ENCODE results near the gene CHST2.

DNA sequence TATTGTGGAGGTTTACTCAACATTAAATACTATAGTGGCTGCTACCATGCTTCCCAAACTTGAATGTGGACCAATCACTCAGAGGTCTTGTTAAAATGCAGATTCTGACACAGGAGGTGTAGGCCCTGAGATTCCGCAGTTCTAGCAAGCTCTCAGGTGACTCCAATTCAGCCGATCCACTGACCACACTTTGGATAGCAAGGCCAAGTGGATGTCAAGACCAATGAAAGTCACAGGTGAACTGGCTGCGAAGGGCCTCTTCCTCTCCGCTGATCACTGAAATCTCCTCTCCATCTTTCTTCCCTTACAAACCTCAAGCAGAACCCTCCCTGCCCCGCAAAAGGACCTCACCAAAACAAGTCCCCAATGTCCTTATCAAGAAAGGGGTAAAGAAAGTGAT lies 9.2 kb upstream of the CHST2 start:
- TF ChIP-seq RAD21 (IDR thresholded peaks at IDR 0.05) (no peak), NR2F2 (IDR thresholded peaks at IDR 0.05) (no peak), GABPA (IDR thresholded peaks at IDR 0.05 in 1 of 2, conservative IDR thresholded peaks at IDR 0.05 in 1 of 2) (no peak), SP1 (IDR thresholded peaks at IDR 0.05) (no peak), RXRA (IDR thresholded peaks at IDR 0.05) (no peak)
- TF ChIP-seq, protein P1, sequence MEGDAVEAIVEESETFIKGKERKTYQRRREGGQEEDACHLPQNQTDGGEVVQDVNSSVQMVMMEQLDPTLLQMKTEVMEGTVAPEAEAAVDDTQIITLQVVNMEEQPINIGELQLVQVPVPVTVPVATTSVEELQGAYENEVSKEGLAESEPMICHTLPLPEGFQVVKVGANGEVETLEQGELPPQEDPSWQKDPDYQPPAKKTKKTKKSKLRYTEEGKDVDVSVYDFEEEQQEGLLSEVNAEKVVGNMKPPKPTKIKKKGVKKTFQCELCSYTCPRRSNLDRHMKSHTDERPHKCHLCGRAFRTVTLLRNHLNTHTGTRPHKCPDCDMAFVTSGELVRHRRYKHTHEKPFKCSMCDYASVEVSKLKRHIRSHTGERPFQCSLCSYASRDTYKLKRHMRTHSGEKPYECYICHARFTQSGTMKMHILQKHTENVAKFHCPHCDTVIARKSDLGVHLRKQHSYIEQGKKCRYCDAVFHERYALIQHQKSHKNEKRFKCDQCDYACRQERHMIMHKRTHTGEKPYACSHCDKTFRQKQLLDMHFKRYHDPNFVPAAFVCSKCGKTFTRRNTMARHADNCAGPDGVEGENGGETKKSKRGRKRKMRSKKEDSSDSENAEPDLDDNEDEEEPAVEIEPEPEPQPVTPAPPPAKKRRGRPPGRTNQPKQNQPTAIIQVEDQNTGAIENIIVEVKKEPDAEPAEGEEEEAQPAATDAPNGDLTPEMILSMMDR (IDR thresholded peaks at IDR 0.05; ENCODE audit: low read depth, low read length, missing input control), result no peak
- TF ChIP-seq, protein P2, sequence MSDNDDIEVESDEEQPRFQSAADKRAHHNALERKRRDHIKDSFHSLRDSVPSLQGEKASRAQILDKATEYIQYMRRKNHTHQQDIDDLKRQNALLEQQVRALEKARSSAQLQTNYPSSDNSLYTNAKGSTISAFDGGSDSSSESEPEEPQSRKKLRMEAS (IDR thresholded peaks at IDR 0.05), result no peak
- TF ChIP-seq, protein P3, sequence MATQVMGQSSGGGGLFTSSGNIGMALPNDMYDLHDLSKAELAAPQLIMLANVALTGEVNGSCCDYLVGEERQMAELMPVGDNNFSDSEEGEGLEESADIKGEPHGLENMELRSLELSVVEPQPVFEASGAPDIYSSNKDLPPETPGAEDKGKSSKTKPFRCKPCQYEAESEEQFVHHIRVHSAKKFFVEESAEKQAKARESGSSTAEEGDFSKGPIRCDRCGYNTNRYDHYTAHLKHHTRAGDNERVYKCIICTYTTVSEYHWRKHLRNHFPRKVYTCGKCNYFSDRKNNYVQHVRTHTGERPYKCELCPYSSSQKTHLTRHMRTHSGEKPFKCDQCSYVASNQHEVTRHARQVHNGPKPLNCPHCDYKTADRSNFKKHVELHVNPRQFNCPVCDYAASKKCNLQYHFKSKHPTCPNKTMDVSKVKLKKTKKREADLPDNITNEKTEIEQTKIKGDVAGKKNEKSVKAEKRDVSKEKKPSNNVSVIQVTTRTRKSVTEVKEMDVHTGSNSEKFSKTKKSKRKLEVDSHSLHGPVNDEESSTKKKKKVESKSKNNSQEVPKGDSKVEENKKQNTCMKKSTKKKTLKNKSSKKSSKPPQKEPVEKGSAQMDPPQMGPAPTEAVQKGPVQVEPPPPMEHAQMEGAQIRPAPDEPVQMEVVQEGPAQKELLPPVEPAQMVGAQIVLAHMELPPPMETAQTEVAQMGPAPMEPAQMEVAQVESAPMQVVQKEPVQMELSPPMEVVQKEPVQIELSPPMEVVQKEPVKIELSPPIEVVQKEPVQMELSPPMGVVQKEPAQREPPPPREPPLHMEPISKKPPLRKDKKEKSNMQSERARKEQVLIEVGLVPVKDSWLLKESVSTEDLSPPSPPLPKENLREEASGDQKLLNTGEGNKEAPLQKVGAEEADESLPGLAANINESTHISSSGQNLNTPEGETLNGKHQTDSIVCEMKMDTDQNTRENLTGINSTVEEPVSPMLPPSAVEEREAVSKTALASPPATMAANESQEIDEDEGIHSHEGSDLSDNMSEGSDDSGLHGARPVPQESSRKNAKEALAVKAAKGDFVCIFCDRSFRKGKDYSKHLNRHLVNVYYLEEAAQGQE (IDR thresholded peaks at IDR 0.05), result no peak

Data from liver (tissue), 3 donors.